GM18507 (cell line): ENCODE data around the gene ZDHHC11.
"Not testable (repeated sequence)": the region's sequence is repeated elsewhere in the genome, so short reads cannot be mapped to it uniquely, and the experiment has no call there.

ENCODE experiments used
- DNase-seq: peaks from one replicate; pipeline ENCODE4 v3.0.0; 2011; ENCODE audit warnings: low read depth; ENCODE audit not compliant: insufficient read length; ENCODE audit errors: extremely low spot score
- FAIRE-seq: peaks from 2 replicates; lab custom pipeline; 2011; peaks lifted over from hg19 to GRCh38; lab: Jason Lieb, UNC

ZDHHC11 gene

DNA sequence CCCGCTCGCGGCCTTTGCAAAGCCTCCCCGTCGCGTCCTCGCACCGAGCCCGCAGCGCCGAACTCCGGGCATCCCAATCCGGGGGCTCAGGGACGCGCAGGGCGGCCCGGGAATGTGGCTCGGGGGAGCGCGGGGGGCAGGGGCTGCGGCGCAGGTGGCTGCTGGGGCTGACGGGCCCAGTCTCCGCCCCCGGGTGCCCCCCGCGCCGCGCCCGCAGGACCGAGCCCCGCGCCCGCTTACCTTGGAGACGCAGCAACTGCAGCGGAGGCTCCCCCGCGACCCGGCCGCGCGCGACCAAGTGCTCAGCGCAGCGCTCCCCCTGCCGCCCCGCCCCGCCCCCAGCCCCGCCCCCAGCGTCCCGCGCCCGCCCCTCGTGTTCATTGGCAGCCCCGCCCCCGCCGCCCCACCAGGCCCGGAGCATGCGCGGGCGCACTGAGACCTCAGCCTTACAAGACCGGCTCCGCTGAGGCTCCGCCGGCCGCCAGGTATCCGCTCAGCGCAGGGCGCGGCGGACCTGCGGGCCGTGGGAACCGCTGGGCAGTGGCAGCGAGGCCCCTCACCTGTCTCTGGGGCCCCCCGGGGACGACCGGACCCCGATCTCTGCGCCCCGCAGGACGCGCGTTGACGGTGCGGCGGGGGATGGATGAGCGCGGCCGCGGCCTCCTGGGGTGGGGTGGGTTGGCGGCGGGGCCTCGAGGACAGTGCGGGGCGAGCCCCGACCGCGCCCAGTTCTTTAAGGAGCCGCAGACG, 66.2 kb downstream of the ZDHHC11 start, which contains the start of gene ZDHHC11B:
Gene ZDHHC11B (minus strand): TSS at position 302 of the 750 bp plus-strand sequence. CDS start 17,810 bp downstream, outside the sequence.
- not testable (repeated sequence) for FAIRE-seq
- DNase-seq: peak; percentile 72

DNA sequence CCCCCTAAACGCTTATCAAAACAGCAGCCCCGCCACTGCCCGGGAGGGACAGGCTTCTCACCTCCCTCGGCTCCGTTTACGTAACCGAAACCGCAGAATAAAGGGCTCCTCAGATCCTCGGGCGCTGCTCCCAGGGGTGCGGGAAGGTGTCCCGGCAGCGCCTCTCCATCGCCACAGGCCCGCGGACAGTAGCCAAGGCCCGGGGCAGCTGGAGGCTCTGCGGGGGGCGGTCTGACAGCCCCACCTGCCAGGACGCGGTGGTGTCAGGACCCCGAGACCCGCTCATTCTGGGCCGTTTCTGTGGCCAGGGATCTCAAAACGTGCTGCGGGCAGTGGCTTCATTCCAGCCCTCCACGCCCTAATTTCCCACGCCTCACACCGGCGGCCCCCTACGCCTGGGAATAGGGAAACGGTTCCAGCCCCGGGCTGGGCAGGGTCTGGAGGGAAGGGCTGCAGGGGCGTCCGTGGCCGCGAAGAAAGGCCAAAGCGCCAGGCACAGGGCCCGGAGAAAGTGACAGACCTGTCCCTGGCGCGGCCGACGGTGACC, 66.8 kb downstream of the ZDHHC11 start:
- FAIRE-seq, DNase-seq: not testable (repeated sequence)

DNA sequence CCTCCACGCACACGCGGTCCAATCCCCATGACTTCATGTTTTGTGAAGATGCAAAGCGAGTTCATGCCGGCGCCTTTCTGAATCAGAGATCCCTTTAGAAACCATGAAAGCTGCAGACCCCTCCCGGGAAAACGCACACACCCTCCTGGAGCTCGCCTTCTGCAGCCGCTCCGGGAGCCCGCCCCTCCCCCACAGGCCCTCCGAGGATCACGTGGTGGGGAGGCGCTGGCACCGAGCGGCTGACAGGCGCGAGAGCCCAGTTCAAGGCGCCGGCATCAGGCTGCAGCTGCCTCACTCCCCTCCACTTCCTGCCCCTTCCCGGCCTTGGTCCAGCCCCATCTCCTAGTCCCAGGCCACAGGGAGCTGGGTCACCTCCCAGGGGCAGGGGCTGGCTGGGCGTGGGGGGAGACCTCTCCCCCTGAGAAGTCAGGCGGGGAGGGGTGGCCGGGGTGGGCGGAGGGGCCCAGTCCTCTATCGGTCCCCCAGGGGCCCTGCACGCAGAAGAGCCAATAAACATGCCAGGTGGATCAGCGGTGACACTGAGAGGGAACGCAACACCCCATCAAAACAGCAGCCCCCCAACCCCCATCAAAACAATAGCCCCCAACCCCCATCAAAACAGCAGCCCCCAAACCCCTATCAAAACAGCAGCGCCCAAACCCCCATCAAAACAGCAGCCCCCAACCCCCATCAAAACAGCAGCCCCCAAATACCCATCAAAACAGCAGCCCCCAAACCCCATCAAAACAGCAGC, 67.6 kb downstream of the ZDHHC11 start:
- not testable (repeated sequence) for FAIRE-seq, DNase-seq

DNA sequence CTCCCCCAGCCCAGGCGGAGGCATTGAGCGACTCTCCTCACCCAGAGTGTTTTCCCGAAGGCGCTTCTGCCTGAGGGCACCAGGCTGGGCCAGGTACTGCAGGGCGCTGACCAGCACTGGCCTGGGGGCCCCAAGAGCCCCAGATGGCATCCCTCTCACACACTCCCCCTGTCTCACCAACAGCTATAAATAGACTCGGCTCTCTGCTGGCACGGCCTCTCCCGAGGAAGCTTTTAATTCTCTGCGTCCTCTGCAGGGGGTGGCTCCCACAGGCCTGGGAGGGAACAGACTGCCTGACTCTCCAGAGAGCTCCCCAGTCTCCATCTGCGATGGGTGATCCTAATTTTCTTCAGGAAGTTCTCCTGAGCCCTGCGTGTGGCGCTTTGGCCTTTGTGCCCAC, 68.4 kb downstream of the ZDHHC11 start:
- not testable (repeated sequence) for FAIRE-seq, DNase-seq

DNA sequence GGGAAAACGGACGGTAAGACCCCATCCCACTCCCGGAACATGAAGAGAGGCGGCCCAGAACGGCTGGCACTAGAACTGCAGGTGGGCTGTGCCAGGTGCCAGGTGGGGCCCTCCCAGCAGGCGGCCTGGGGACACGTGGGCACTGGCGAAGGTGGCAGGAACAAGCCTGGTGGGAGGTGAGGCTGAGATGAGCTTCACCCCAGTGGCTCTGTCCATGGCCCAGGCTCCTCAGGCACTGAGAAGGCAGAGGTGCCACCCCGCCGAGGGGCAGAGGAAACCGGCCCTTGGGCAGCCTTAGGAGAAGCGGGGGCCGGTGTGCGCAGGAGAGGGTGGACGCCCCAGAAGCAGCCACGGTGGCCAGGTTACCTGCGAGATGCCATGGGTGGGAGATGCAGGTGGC, 70.2 kb downstream of the ZDHHC11 start:
- FAIRE-seq, DNase-seq: not testable (repeated sequence)

DNA sequence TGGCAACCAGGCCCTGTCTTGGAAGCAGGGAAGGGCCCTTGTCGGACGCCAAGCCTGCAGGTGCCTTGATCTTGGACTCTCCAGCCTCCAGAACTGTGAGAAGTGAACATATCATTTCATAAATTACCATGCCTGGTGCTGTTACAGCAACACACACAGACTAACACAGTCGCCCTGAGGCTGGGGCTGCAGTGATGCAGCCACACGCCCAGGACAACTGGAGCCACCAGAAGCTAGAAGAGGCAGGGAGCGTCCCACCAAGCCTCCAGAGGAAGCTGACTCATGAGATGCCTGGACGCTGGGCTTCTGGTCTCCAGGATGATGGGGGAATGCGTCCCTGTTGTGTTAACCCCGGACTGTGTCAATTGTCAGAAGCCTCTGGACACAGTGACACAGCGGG, 71.8 kb downstream of the ZDHHC11 start:
- FAIRE-seq, DNase-seq: not testable (repeated sequence)

DNA sequence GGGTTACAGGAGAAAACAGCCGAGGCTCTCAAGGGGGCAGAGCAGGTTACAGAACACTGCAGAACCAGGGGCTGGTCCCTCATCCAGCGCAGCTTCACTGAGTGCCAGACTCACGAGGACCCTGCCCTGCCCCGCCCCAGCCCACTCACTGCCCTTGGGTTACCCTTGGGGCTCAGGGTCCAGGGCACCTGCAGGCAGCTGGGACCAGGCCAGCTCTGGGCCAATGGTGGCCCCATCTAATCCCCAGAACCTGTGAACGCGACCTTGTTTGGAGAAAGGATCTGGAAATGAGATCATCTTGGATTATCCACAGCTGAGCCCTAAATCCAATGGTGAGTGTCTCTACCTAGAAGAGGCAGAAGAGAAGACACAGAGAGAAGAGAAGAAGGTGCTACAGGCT, 72.4 kb downstream of the ZDHHC11 start:
- DNase-seq, FAIRE-seq: not testable (repeated sequence)

DNA sequence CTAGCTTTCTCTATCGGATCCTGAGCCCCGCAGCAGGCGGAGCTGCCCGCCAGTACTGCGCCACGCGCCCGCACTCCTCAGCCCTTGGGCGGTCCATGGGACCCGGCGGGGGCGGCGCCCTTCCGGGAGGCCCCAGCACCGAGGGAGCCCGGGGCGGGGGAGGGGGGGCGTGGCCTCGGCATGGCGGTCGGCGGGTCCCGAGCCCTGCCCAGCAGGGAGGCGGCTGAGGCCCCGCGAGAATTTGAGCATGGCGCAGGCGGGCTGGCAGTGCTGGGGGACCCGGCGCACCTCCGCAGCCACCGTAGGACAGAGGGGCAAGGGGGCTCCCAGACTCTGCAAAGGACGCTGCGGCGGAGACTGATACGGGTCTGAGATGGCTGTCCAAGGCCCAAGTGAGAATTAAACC, 73.0 kb downstream of the ZDHHC11 start:
- FAIRE-seq: no peak

DNA sequence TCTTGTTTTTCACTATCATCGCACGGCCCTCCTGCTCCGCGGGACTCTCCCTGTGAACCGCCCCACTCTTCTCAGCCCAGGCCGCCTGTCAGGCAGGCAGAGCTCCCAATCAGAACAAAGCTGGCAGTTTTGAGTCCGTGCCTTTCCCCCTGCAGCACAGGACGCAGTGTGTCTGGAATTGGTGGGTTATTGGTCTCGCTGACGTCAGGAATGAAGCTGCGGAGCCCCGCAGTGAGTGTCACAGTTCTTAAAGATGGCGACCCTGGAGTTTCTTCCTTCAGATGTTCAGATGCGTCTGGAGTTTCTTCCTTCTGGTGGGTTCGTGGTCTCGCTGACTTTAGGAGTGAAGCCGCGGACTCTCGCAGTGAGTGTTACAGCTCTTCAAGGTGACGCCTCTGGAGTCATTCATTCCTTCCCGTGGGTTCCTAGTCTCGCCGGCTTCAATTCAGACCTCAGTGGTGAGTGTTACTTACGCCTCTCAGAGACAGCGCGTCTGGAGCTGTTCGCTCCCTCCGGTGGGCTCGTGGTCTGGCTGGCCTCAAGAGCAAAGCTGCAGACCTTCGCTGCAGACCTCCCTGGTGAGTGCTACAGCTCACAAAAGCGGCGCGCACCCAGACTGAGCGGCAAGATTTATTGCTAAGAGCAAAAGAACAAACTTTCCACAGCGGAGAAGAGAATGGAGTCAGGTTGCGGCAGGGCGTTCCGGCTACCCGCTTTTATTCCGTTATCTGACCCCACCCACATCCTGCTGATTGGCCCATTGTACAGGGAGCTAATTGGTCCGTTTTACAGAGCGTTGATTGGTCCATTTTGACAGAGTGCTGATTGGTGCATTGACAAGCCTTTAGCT, 73.7 kb downstream of the ZDHHC11 start:
- DNase-seq (no peak), FAIRE-seq (no peak)

More for the DNA sequence above, 73.0 kb downstream of the ZDHHC11 start:
- DNase-seq: no peak

DNA sequence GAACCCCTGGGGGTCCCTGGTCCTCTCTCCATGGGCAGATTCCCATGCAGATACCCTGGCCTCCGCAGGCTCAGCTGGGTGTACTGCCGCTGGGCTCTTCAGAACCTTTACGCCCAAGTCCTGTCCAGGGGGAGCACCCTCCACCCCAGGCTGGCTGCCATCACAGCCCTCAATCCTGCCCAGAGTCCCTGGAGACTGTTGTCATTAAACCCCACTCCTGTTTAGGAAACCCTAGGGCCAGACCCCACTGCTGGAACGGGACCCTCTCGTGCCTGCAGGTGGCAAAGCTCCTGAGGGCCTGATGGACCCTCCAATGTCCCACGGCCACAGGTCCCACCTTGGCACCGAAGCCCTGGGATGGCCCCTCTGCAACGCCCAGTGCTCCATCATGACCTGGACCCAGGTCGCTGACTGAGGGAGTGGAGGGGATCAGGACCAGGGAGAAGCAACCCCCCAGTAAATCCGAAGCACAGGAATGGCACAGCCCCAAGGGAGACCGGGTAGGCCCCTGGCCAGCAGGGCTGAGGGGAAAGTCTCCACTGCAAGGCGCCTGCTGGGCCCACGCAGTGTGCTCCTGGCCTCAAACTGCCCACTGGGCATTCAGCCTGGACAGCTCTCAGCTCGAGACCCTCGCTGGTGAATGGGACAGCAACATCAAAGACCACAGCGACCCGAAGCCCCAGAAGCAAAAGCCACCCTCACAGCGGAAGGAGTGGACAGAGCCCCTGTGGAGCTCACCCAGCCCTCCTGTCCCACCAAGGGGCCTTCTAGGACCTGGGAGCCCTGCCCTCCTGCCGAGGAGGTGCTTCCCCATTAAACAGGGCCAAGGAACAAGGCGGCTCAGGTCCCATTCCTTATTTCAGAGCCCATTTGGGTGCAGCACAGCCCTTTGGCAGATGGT, 74.6 kb downstream of the ZDHHC11 start:
- DNase-seq: no peak
- FAIRE-seq: no peak

DNA sequence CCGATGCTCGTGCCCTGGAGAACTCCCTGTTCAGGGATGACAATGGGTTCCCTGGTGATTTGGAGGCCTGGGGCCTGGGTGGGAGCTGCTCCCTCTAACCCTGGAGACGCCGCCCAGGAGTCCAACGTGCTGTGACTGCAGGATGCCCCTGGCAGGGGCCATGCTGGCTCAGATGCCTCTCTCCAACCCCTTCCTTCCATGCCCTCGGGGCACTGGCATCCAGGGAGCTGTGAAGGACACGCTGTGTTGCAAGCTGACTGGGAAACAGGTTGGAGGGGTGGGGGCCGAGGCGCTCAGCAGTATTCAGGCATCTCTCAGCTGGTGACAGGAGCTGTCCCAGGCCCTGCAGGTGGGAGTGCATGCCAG, 75.2 kb downstream of the ZDHHC11 start:
- FAIRE-seq, DNase-seq: not testable (repeated sequence)

DNA sequence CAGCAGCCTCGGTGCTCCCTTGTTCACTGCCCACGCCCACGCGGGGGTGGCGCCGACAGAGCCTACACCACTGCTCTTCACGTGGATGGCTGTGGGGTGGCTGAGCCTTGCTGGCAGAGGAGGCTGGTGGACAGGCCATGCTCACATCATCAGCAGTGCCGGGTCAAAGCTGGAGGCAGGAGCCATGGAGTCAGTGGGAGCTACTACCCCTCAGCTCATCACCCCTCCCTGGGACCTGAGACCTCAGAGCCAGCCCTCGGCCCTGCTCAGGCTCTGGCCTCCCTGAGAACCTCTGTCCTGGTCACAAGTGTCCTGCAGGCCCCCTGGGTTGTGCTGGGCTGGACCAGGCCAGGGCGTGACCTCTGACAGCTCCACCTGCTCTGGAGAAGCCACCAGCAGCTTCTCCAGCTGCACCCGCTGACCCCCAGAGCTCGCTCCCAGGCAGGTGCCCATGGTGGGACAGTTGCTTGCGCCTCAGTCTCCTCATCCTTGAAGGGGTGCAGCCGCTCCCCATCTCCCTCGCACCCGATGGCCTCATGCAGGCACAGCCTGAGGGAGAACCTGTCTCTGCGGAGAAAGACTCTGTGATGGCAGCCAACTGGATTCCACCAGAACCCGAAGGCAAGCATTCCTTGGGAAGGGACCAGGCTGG, 75.8 kb downstream of the ZDHHC11 start:
- DNase-seq: not testable (repeated sequence)

DNA sequence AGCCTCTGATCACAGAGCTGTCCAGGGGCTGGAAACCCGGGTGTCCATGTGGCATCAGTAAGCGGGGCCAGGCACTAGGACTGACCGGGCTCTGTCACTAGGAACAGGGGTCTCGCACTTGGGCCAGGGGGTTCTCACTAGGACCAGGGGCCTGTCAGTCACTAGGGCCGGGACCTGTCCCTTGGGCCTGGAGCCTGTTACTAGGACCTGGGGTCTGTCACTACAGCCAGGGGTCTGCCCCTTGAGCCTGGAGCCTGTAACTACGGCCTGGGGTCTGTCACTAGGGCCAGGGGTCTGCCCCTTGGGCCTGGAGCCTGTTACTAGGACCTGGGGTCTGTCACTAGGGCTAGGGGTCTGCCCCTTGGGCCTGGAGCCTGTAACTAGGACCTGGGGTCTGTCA, 76.5 kb downstream of the ZDHHC11 start:
- FAIRE-seq: not testable (repeated sequence)

More for the DNA sequence above, 75.8 kb downstream of the ZDHHC11 start:
- not testable (repeated sequence) for FAIRE-seq

DNA sequence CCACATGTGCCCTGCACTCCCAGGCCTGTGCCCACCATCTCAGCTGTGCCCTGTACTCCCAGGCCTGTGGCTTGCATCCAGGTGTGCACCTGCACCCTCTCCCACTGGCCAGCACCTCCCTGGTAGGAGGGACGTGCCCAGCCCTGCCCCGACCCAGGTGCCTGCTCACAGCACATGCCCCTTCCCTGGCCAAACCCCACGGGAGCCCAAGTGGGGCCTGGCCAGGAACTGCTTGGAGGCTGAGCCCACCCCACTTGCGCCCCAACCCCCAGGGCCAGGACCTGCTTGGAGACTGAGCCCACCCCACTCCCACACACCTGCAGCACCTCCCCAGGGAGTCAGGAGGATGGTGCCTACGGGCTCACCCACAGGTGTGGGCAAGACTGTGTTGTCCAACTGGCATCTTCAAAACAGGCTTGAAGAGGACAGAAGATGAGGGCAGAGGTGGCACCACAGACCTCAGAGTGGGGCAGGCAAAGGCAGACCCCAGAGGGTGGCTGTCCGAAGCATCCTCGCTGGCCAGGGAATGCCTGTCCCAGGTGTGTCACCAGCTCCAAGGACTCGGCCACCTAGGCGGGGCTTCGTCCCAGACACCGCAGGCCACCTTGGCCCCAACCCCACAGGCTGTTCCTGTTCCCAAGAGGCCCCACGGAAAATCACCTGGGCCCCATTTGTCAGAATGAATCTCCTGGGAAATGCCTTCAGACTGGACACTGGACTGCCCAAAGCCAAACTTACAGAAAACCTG, 77.1 kb downstream of the ZDHHC11 start:
- no peak for FAIRE-seq
- no peak for DNase-seq

More for the DNA sequence above, 76.5 kb downstream of the ZDHHC11 start:
- DNase-seq: not testable (repeated sequence)

DNA sequence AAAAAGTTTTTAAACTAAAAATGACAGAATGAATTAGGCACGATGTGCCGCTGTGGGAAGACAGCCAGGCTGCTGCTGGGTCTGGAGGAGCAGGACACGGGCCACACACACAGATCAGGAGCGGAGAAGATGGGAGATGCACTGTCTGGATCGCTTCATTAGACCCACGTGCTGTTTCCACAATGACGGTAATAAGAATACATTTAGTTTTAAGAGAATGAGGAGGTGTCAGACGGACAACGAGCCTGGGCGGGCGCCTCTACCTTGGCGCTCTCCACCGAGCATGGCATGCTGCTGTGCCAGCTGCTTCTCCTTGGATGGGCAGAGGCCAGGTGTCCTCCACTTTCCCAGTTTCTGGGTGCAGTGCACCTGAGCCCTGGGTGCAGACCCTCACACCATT, 77.9 kb downstream of the ZDHHC11 start:
- DNase-seq, FAIRE-seq: not testable (repeated sequence)

DNA sequence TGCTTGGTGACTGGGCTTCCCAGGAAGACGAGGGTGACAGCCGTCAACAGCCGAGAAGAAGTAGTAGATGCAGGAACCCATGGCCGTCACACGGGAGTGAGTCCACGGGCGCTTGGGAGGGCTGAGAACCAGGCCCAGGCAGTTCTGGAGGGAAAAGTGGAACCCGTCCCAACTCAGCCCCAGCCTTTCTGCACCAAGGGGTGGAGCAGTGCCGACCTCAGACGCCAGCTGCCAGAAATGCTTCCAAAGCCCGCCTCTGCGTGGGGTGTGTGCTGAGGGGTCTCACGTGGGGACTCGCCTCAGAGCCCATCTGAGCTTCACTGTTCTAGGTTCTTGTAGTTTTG, 78.3 kb downstream of the ZDHHC11 start:
- DNase-seq, FAIRE-seq: not testable (repeated sequence)

DNA sequence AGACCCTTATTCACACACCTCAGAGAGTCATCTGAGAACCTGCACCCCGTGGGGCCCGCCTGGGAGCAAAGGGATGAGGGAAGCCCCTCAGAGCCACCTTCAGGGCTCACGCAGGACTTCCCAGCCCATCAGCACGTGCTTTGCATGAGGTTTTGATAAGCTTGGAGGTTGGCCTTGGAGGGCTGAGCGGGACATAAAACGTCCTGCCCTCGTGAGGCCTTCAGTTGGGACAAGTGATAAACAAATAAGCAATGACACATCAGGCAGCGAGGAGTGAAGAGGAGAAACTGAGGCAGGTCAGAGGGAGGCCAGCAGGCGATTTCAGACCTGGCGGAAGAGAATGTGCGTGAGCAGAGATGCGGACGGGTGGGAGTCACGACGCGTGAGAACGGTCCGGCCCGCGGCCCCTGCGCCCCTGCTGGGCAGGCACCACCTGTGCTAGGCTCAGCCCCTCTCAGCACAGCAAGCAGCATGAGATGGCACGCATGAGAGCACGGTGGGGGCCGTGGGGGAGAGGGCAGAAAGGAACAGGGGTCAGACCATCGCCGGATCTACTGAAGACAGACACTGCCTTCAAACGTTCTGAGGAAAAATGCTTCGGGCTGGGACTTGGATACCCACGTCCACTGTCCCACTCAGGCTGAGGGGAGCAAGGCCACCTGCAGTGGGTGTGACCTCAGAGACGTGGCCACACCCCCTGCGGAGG, 78.8 kb downstream of the ZDHHC11 start:
- not testable (repeated sequence) for DNase-seq, FAIRE-seq
